Measurements from ENCODE around the gene BMF. TPM values are rescaled to one million over a fixed set of nuclear protein-coding genes. Genes with fewer than 3 reads are reported as not detected.

Gene BMF
- polyA plus RNA-seq, 2 of the 4 experiments (the other 2 are of a cell fraction), result 1.4 to 1.6 TPM

- FAIRE-seq, result no peak
- no peak overlapping the region for H3K4me3 ChIP-seq
- H3K27ac ChIP-seq, result peak overlapping the region; percentile 76 to 85
- POLR2A ChIA-PET, result interaction anchor here (1.2 to 2.4 kb wide), 3 partner anchors 61 to 226 kb away, joined by 4 to 9 read pairs (median 5); partner anchors contain the start of genes BMF and EIF2AK4
- peak overlapping the region; percentile 68 for H3K4me2 ChIP-seq
- peak; percentile 4 to 41; a peak in 4 of 6 replicates for ATAC-seq
- H3K9me3 ChIP-seq, result no peaks in the 10 kb centered on the region
- WGBS (ENCODE audit: missing lambda C conversion rate), result 50% methylated on average over 9 of the region's 15 CpGs
- TF ChIP-seq CEBPB (IDR thresholded peaks at IDR 0.05), result peak in 1 of 2 experiments; percentile 54; a peak in 2 of 4 replicates
- no peak for TF ChIP-seq HMGXB4 (CRISPR knock-in tag; IDR thresholded peaks at IDR 0.05; ENCODE audit: borderline replicate concordance)
- TF ChIP-seq SMC3 (IDR thresholded peaks at IDR 0.05), result 0 out of 3 replicates have a peak, but pooled peaks have one; percentile 7
- TF ChIP-seq TFCP2L1 (CRISPR knock-in tag; IDR thresholded peaks at IDR 0.05), result no peak
- CTCF ChIA-PET, result interaction anchor here (0.8 to 12.9 kb wide), 11 partner anchors 12 to 231 kb away, joined by 3 to 174 read pairs (median 3); partner anchors contain the start of genes BMF and BUB1B
- peak in 1 of 2 experiments; percentile 18 for DNase-seq (ENCODE audit: low read depth in 1 of 2, low spot score in 1 of 2)
- peaks cover 42% of the 10 kb centered on the region for H3K4me1 ChIP-seq
Observed at GRCh38 chr15:40047415-40048210, 61.1 kb downstream of the BMF start.

DNA sequence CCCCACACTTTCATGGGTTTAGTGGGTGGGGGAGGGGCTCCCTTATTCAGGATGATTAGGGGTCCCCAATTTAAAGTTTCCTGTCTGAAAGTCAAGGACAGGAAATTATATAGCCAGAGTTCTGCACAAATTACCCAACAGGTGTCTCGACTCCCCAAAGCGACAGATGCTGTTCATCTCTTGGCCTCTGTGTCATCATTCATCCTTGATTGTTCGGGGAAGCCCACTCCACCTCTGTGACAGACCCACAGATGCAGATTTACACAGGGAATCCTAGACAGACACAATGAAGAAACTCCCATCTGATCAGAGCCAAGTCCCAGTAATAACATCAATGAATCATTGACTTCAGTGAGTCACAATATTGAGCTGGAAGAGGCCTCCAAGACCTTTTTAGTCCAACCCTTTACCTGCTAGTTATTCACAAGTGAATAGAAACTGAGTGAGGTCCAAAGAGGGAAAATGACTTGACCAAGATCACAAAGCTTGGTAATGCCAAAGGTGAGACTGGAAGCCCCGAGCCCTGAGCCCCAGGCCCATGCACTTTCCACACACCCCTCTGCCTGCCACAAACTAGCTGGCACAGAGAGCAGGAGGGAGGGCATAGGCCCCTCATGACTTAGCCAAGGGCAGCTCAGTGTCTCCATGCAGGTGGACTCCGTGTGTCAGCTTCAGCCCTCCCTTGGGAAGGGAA, 61.8 kb downstream of the BMF start:
- H3K4me1 ChIP-seq, result peaks cover 40% of the 10 kb centered on the region
- ATAC-seq (peak; percentile 36 to 42; a peak in 4 of 6 replicates), FAIRE-seq (no peak), DNase-seq (ENCODE audit: low read depth in 1 of 2, low spot score in 1 of 2) (peak; percentile 30 to 35)
- peak overlapping the region; percentile 68 for H3K4me2 ChIP-seq
- CTCF ChIA-PET, result interaction anchor here (0.8 to 12.9 kb wide), 10 partner anchors 12 to 236 kb away, joined by 3 to 174 read pairs (median 6); partner anchors contain the start of genes ANKRD63, BMF and BUB1B
- H3K9me3 ChIP-seq, result no peaks in the 10 kb centered on the region
- 50% methylated on average over 5 of the region's 5 CpGs for WGBS (ENCODE audit: missing lambda C conversion rate)
- no peak for TF ChIP-seq FOSL2 (IDR thresholded peaks at IDR 0.05)
- peak; percentile 77 for TF ChIP-seq FOSL2 (CRISPR knock-in tag; IDR thresholded peaks at IDR 0.05)
- TF ChIP-seq MAFK (IDR thresholded peaks at IDR 0.05; ENCODE audit: partially characterized antibody), result no peak
- TF ChIP-seq PHF8 (IDR thresholded peaks at IDR 0.05; ENCODE audit: borderline replicate concordance, low read depth), result no peak
- TF ChIP-seq, protein P1, sequence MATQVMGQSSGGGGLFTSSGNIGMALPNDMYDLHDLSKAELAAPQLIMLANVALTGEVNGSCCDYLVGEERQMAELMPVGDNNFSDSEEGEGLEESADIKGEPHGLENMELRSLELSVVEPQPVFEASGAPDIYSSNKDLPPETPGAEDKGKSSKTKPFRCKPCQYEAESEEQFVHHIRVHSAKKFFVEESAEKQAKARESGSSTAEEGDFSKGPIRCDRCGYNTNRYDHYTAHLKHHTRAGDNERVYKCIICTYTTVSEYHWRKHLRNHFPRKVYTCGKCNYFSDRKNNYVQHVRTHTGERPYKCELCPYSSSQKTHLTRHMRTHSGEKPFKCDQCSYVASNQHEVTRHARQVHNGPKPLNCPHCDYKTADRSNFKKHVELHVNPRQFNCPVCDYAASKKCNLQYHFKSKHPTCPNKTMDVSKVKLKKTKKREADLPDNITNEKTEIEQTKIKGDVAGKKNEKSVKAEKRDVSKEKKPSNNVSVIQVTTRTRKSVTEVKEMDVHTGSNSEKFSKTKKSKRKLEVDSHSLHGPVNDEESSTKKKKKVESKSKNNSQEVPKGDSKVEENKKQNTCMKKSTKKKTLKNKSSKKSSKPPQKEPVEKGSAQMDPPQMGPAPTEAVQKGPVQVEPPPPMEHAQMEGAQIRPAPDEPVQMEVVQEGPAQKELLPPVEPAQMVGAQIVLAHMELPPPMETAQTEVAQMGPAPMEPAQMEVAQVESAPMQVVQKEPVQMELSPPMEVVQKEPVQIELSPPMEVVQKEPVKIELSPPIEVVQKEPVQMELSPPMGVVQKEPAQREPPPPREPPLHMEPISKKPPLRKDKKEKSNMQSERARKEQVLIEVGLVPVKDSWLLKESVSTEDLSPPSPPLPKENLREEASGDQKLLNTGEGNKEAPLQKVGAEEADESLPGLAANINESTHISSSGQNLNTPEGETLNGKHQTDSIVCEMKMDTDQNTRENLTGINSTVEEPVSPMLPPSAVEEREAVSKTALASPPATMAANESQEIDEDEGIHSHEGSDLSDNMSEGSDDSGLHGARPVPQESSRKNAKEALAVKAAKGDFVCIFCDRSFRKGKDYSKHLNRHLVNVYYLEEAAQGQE (IDR thresholded peaks at IDR 0.05), result peak; percentile 36; the same call in 1 of the 2 replicates
- 0 out of 3 replicates have a peak, but pooled peaks have one; percentile 4 for TF ChIP-seq SMC3 (IDR thresholded peaks at IDR 0.05)
- no peak for TF ChIP-seq SREBF2 (IDR thresholded peaks at IDR 0.05)
- no peak for TF ChIP-seq CHD2 (IDR thresholded peaks at IDR 0.05; ENCODE audit: low read length, partially characterized antibody)
- peak; percentile 45 for TF ChIP-seq JUNB (IDR thresholded peaks at IDR 0.05)
- TF ChIP-seq POLR2AphosphoS2 (conservative IDR thresholded peaks at IDR 0.05; ENCODE audit: low read length), result no peak
- no peak overlapping the region for H3K4me3 ChIP-seq
- POLR2A ChIA-PET, result interaction anchor here (1.2 to 2.4 kb wide), 3 partner anchors 62 to 227 kb away, joined by 4 to 9 read pairs (median 5); partner anchors contain the start of genes BMF and EIF2AK4
- peak overlapping the region; percentile 76 to 85 for H3K27ac ChIP-seq
